Right lobe of liver (tissue), 4 donors: ENCODE measurements around the gene AMZ2.

Source experiments
- POLR2A ChIP-seq: fragments of 450-650 bp; IDR thresholded peaks from one replicate; pipeline ENCODE4 v1.6.1; 2017; ENCODE audit warnings: antibody characterized with exemption, mild to moderate bottlenecking
- TF ChIP-seq, protein P1 (sequence below), 4 donors: fragments of 200-600 bp in 3 of 4; fragments of 450-650 bp in 1 of 4; IDR thresholded peaks; one replicate each; pipeline versions ENCODE4 v1.5.1 to v1.8.0; 2016 to 2022; ENCODE audit warnings: antibody characterized with exemption in 4 of 4, mild to moderate bottlenecking in 2 of 4
- donor health status: DM: no; HTN: no; CAD: no.
- donor health status: DM: no; HTN: no; CAD: no.
- donor health status: DM: no; HTN: yes; CAD: no.

DNA sequence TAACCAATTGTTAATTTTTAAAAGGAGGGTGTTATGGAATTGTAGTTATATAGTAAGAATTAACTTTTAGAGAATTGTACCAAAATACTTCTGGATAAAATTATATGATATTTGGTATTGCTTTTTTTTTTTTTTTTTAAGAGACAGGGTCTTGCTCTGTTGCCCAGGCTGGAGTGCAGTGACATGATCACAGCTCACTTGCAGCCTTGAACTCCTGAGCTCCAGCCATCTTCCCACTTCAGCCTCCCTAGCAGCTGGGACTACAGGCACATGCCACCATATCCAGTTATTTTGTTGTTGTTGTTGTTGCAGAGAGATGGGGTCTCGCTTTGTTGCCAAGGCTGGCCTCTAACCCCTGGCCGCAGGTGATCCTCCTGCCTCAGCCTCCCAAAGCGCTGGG lies 52.0 kb downstream of the AMZ2 start:
- TF ChIP-seq, protein P1, sequence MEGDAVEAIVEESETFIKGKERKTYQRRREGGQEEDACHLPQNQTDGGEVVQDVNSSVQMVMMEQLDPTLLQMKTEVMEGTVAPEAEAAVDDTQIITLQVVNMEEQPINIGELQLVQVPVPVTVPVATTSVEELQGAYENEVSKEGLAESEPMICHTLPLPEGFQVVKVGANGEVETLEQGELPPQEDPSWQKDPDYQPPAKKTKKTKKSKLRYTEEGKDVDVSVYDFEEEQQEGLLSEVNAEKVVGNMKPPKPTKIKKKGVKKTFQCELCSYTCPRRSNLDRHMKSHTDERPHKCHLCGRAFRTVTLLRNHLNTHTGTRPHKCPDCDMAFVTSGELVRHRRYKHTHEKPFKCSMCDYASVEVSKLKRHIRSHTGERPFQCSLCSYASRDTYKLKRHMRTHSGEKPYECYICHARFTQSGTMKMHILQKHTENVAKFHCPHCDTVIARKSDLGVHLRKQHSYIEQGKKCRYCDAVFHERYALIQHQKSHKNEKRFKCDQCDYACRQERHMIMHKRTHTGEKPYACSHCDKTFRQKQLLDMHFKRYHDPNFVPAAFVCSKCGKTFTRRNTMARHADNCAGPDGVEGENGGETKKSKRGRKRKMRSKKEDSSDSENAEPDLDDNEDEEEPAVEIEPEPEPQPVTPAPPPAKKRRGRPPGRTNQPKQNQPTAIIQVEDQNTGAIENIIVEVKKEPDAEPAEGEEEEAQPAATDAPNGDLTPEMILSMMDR (IDR thresholded peaks at IDR 0.05) = no peak
- TF ChIP-seq POLR2A = no peak
